Testis (tissue), 3 donors: Measurements from ENCODE around the gene ARMC12. TPM values are rescaled to one million over a fixed set of nuclear protein-coding genes. Genes with fewer than 3 reads are reported as not detected.

Source experiments
- DNase-seq: peaks from one replicate; pipeline ENCODE4 v3.0.0-alpha.2; 2019
- H3K27ac ChIP-seq, 2 donors: fragments of 200-600 bp; sonication (generic); one replicate each; pipeline ENCODE4 v1.5.1; 2019
- H3K27me3 ChIP-seq: fragments of 200-600 bp; sonication (generic); one replicate; pipeline ENCODE4 v1.5.1; 2019
- H3K36me3 ChIP-seq: fragments of 200-600 bp; sonication (generic); one replicate; pipeline ENCODE4 v1.5.1; 2017; ENCODE audit warnings: low read depth; ENCODE audit errors: missing control alignments
- H3K4me1 ChIP-seq: fragments of 200-600 bp; sonication (generic); one replicate; pipeline ENCODE4 v1.5.1; 2019
- H3K4me3 ChIP-seq, 2 donors: fragments of 200-600 bp; sonication (generic); one replicate each; pipeline ENCODE4 v1.5.1; 2017 to 2019
- H3K9me3 ChIP-seq: fragments of 200-600 bp; sonication (generic); one replicate; pipeline ENCODE4 v1.5.1; 2017
- CTCF ChIP-seq, 3 experiments: fragments of 450-650 bp in 2 of 3; fragments of 200-600 bp in 1 of 3; sonication (generic) in 1 of 3; IDR thresholded peaks; one replicate each; pipeline ENCODE4 v1.5.1; 2016 to 2019; ENCODE audit warnings: antibody characterized with exemption in 3 of 3, mild to moderate bottlenecking in 2 of 3, moderate library complexity in 1 of 3
- POLR2A ChIP-seq: fragments of 450-650 bp; IDR thresholded peaks from one replicate; pipeline ENCODE4 v1.6.1; 2017; ENCODE audit warnings: antibody characterized with exemption, mild to moderate bottlenecking, moderate library complexity
- WGBS, 2 donors: methylation state at CpG; one replicate each; pipeline ENCODE4 v1.1.5; 2018; 5-methylcytosine and 5-hydroxymethylcytosine counted together
- intact Hi-C: fragments of 100-400 bp; cut with DNase I; formaldehyde crosslinking; loops from one replicate; pipeline ENCODE4 v1.15.1; 2023; ENCODE audit warnings: low total_unique reads
- polyA plus RNA-seq: library from polyadenylated mRNA; stranded (reverse); fragments of 350-450 nt; fragmentation: Illumina TruSeq; extraction: RNeasy Lipid Tissue Mini Kit (QIAGEN cat#74804); gene quantifications from one replicate; pipeline ENCODE4 v1.2.3, GENCODE V29; 2014; ENCODE audit warnings: low read depth, low replicate concordance; ENCODE audit not compliant: insufficient read depth
- total RNA-seq, 2 donors: library from RNA; depleted of rRNA; stranded (reverse); fragments of >200 nt; gene quantifications; one replicate each; pipeline ENCODE4 v1.2.3, GENCODE V29; 2016

ARMC12 gene
- total and polyA plus RNA-seq, 3 donors from 2014 or later = 46.8 to 104 (median 84.9) TPM

- TF ChIP-seq POLR2A = no peak
- TF ChIP-seq CTCF (IDR thresholded peaks at IDR 0.05) = no peak
- H3K27ac ChIP-seq = no peak overlapping the region
- 83 to 84% methylated on average over 4 of the region's 4 CpGs for WGBS, 2 donors
- H3K27me3 ChIP-seq = no peaks in the 10 kb centered on the region
- intact Hi-C loops = no loop called here
- H3K4me1 ChIP-seq = no peaks in the 10 kb centered on the region
- H3K36me3 ChIP-seq = no peaks in the 10 kb centered on the region
- no peaks in the 10 kb centered on the region for H3K9me3 ChIP-seq
- no peak for DNase-seq
- no peak overlapping the region for H3K4me3 ChIP-seq
These were observed 59.4 kb downstream of the ARMC12 start for GRCh38 chr6:35796236-35796635.

DNA sequence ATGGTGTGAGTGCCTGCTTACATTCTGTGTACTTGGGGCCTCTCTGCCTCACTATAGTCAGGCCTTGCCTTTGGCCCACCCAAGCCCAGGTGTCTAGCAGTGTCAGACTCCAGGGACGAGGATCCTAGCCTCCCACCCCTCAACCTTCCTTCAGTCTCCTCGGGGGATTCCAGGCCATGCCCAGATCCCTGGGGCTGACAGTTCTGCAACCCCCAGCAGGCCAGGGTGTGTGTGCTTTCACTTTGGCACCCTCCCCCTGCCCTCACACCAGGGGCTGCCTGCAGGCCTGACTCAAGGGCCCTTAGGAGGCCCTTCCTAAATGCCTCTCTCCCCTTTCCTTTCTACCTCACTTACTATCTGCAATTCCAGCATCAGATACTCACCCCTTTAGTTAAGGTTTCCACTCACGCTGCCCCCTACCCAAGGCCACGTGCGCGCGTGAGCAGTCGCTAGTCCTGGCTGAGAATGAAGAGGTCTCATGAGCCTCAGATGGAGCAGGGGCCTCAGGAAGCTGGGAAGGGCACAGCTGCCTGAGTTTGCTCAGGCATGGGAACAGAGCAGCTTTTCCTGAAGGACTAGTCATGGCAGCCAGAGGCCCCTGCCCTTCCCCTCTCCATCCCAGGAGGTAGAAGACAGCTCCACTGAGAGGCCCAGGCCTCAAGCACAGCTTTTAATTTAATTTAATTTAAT lies 61.1 kb downstream of the ARMC12 start:
- Histone ChIP-seq H3K9me3 (no peaks in the 10 kb centered on the region), H3K36me3 (no peaks in the 10 kb centered on the region), H3K27ac (no peak overlapping the region), H3K4me1 (no peaks in the 10 kb centered on the region), H3K4me3 (no peak overlapping the region), H3K27me3 (no peaks in the 10 kb centered on the region)
- DNase-seq = no peak
- WGBS, 2 donors = 83% methylated on average over 8 of the region's 8 CpGs
- intact Hi-C loops = loop anchor here (1.0 kb wide), 1 partner anchor 11 kb away; no protein-coding TSS in a partner anchor
- no peak for TF ChIP-seq POLR2A
- no peak for TF ChIP-seq CTCF (IDR thresholded peaks at IDR 0.05)

Other genes starting within 250 kb of the ARMC12 start
- gene TEAD3, start 240.0 kb upstream of the ARMC12 start, total RNA-seq = 10 to 100 TPM; 10.6 to 17.8 TPM
- gene TEAD3, start 240.0 kb upstream of the ARMC12 start, polyA plus RNA-seq = 16.2 TPM
- gene TULP1, start 224.1 kb upstream of the ARMC12 start, total RNA-seq = 1 to 10 TPM in 1 of 2 donors, under 1 TPM in 1; 0.87 to 2.4 TPM
- gene TULP1, start 224.1 kb upstream of the ARMC12 start, polyA plus RNA-seq = 0.53 TPM
- gene FKBP5, start 48.1 kb upstream of the ARMC12 start, total RNA-seq = 100 to 1,000 TPM; 156 to 185 TPM
- gene FKBP5, start 48.1 kb upstream of the ARMC12 start, polyA plus RNA-seq = 86.8 TPM
- not detected for gene CLPSL2, start 39.6 kb downstream of the ARMC12 start, total RNA-seq
- gene CLPSL2, start 39.6 kb downstream of the ARMC12 start, polyA plus RNA-seq = not detected
- gene CLPSL1, start 44.0 kb downstream of the ARMC12 start, total RNA-seq = not detected
- not detected for gene CLPSL1, start 44.0 kb downstream of the ARMC12 start, polyA plus RNA-seq
- gene CLPS, start 60.3 kb downstream of the ARMC12 start, total RNA-seq = 1 to 10 TPM in 1 of 2 donors, not detected in 1; 1.2 TPM
- not detected for gene CLPS, start 60.3 kb downstream of the ARMC12 start, polyA plus RNA-seq
- gene LHFPL5, start 68.3 kb downstream of the ARMC12 start, total RNA-seq = under 1 TPM; 0.24 to 0.50 TPM
- not detected for gene LHFPL5, start 68.3 kb downstream of the ARMC12 start, polyA plus RNA-seq
- gene SRPK1, start 184.1 kb downstream of the ARMC12 start, total RNA-seq = 10 to 100 TPM; 77.3 to 84.6 TPM
- 86.3 TPM for gene SRPK1, start 184.1 kb downstream of the ARMC12 start, polyA plus RNA-seq